ENCODE data around the gene SYNE1. TPM values are rescaled to one million over a fixed set of nuclear protein-coding genes. Genes with fewer than 3 reads are reported as not detected.

SYNE1 gene
- total RNA-seq, 1 experiment from 2014 or later, result 6.5 TPM

DNA sequence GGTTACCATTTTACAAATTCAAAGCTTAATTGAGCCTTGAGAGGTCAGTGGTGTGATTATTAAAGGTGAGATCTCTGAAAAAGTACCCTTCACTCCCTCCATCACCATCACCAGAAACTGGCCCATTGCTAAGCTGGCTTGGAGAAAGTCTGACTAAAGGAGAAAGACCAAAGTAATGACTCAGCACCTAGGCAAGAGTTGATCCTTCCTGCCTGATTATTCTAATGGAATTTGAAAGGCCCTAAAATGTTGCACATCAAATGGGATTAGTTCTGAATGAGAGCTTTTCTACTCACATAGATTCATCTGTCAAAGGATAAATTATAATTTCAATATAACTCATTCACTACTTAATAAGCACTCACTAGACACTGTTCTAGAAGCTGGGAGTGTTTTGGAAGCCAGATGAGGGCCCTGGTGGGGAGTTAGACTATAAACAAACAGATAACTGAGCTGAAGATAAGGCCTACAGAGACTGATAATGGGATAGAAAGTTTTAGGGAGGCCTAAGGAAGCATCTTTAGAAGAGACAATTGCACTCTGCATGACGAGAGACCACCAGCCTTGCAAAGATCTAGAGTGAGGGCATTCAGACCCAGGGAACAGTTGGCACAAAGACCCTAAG is 366.7 kb downstream of the SYNE1 start (continued):
- TF ChIP-seq, protein P1, sequence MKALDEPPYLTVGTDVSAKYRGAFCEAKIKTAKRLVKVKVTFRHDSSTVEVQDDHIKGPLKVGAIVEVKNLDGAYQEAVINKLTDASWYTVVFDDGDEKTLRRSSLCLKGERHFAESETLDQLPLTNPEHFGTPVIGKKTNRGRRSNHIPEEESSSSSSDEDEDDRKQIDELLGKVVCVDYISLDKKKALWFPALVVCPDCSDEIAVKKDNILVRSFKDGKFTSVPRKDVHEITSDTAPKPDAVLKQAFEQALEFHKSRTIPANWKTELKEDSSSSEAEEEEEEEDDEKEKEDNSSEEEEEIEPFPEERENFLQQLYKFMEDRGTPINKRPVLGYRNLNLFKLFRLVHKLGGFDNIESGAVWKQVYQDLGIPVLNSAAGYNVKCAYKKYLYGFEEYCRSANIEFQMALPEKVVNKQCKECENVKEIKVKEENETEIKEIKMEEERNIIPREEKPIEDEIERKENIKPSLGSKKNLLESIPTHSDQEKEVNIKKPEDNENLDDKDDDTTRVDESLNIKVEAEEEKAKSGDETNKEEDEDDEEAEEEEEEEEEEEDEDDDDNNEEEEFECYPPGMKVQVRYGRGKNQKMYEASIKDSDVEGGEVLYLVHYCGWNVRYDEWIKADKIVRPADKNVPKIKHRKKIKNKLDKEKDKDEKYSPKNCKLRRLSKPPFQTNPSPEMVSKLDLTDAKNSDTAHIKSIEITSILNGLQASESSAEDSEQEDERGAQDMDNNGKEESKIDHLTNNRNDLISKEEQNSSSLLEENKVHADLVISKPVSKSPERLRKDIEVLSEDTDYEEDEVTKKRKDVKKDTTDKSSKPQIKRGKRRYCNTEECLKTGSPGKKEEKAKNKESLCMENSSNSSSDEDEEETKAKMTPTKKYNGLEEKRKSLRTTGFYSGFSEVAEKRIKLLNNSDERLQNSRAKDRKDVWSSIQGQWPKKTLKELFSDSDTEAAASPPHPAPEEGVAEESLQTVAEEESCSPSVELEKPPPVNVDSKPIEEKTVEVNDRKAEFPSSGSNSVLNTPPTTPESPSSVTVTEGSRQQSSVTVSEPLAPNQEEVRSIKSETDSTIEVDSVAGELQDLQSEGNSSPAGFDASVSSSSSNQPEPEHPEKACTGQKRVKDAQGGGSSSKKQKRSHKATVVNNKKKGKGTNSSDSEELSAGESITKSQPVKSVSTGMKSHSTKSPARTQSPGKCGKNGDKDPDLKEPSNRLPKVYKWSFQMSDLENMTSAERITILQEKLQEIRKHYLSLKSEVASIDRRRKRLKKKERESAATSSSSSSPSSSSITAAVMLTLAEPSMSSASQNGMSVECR (CRISPR knock-in tag; IDR thresholded peaks at IDR 0.05; ENCODE audit: borderline replicate concordance), result no peak
- TF ChIP-seq, protein P2, sequence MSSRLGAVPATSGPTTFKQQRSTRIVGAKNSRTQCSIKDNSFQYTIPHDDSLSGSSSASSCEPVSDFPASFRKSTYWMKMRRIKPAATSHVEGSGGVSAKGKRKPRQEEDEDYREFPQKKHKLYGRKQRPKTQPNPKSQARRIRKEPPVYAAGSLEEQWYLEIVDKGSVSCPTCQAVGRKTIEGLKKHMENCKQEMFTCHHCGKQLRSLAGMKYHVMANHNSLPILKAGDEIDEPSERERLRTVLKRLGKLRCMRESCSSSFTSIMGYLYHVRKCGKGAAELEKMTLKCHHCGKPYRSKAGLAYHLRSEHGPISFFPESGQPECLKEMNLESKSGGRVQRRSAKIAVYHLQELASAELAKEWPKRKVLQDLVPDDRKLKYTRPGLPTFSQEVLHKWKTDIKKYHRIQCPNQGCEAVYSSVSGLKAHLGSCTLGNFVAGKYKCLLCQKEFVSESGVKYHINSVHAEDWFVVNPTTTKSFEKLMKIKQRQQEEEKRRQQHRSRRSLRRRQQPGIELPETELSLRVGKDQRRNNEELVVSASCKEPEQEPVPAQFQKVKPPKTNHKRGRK (CRISPR knock-in tag; IDR thresholded peaks at IDR 0.05; ENCODE audit: borderline replicate concordance), result no peak

DNA sequence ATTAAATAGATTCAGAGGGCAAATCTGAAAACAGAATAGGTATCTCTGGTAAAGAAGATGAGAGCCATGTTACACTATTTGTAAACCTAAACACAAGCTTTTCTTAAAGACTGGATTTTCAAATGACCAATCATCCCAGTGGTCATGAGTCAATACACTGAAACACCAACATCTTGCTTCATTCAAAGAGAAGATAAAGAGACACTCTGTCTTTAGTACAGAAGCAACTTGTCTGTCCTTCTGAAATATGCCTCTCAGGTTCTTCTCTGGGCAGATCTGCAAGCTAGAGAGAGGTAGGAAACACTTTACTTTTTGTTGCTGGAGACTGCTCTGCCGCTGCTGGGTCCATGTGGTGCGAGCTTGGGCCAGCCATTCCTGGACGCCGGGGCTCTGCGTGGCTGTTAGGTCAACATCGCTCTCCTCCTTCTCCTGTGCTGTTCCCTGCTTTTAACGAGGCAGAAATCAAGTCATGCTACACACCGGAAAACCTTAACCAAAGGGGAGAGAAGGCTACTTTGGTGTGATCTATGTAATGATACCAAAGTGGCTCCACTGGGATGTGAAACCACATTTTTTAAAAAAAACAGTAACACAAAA is 368.2 kb downstream of the SYNE1 start:
- no peaks in the 10 kb centered on the region for H3K27me3 Mint-ChIP-seq (ENCODE audit: low read depth)
- no peaks in the 10 kb centered on the region for H3K9me3 Mint-ChIP-seq
- DNase-seq (ENCODE audit: low spot score) (no peak), ATAC-seq (no peak)
- peaks cover 42% of the 10 kb centered on the region for H3K4me1 Mint-ChIP-seq
- TF ChIP-seq EMX1 (CRISPR knock-in tag; IDR thresholded peaks at IDR 0.05), result no peak
- TF ChIP-seq, protein P3, sequence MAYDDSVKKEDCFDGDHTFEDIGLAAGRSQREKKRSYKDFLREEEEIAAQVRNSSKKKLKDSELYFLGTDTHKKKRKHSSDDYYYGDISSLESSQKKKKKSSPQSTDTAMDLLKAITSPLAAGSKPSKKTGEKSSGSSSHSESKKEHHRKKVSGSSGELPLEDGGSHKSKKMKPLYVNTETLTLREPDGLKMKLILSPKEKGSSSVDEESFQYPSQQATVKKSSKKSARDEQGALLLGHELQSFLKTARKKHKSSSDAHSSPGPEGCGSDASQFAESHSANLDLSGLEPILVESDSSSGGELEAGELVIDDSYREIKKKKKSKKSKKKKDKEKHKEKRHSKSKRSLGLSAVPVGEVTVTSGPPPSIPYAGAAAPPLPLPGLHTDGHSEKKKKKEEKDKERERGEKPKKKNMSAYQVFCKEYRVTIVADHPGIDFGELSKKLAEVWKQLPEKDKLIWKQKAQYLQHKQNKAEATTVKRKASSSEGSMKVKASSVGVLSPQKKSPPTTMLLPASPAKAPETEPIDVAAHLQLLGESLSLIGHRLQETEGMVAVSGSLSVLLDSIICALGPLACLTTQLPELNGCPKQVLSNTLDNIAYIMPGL (CRISPR knock-in tag; IDR thresholded peaks at IDR 0.05), result no peak
- no peak for TF ChIP-seq ELF4 (CRISPR knock-in tag; IDR thresholded peaks at IDR 0.05; ENCODE audit: low read depth)
- TF ChIP-seq, protein P4, sequence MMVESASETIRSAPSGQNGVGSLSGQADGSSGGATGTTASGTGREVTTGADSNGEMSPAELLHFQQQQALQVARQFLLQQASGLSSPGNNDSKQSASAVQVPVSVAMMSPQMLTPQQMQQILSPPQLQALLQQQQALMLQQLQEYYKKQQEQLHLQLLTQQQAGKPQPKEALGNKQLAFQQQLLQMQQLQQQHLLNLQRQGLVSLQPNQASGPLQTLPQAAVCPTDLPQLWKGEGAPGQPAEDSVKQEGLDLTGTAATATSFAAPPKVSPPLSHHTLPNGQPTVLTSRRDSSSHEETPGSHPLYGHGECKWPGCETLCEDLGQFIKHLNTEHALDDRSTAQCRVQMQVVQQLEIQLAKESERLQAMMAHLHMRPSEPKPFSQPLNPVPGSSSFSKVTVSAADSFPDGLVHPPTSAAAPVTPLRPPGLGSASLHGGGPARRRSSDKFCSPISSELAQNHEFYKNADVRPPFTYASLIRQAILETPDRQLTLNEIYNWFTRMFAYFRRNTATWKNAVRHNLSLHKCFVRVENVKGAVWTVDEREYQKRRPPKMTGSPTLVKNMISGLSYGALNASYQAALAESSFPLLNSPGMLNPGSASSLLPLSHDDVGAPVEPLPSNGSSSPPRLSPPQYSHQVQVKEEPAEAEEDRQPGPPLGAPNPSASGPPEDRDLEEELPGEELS (CRISPR knock-in tag; IDR thresholded peaks at IDR 0.05), result no peak
- H3K27ac Mint-ChIP-seq, result no peak overlapping the region
- POLR2A ChIA-PET, result no interaction called here
- CTCF ChIA-PET, result no interaction called here
- peaks cover 5% of the 10 kb centered on the region; the same call in 1 of the 2 replicates for H3K36me3 Mint-ChIP-seq
- H3K4me3 Mint-ChIP-seq, result no peak overlapping the region

DNA sequence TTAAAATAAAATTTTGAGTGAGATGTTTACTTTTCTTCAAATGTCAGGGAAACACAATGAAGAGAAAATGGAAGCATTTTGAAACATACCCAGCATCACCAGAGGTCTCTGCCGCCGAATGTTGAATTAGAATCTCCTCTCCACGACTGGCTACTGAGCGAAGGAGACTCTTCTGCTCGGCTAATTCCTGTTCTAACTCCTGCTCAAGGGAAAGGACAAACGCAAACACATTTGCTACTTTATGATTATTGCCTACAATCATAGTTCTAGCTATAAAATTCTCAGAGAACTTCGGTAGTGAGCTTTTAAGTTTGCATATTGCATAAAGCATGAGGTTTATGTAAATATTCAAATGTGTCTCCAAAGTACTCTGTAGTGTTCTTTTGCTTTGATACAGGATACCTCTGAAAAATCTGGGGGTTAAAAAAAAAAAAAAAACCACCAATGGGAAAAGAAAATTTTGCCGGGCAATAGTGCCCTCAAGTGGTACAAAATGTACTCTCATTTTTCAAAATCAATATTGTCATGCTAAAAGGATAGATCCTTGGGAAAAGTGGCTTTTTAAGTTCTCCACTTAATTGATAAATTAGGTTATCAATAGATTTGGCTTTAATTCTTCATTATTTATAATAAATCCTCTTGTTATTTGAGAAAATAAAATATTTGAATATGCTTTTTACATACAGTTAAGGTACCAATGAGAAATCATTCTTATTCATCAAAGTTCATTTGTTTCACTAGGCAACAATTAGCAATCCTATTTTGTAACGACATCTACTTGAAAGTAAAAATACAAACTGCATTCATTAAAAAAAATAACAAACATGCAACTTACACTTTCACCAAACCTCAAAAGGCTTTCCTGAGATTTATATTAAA is 369.0 kb downstream of the SYNE1 start:
- ChIA-PET POLR2A (interaction anchor here (0.7 kb wide), 1 partner anchor 510 kb away, joined by 3 read pairs; no protein-coding TSS in a partner anchor), CTCF (interaction anchor here (0.7 kb wide), 1 partner anchor 28 kb away, joined by 3 read pairs; no protein-coding TSS in a partner anchor)
- peaks cover 5% of the 10 kb centered on the region for H3K9me3 Mint-ChIP-seq
- H3K4me3 Mint-ChIP-seq, result peak overlapping the region; percentile 41
- H3K36me3 Mint-ChIP-seq, result peaks cover 11% of the 10 kb centered on the region
- H3K27ac Mint-ChIP-seq, result no peak overlapping the region
- peaks cover 38% of the 10 kb centered on the region for H3K4me1 Mint-ChIP-seq
- TF ChIP-seq, protein P5, sequence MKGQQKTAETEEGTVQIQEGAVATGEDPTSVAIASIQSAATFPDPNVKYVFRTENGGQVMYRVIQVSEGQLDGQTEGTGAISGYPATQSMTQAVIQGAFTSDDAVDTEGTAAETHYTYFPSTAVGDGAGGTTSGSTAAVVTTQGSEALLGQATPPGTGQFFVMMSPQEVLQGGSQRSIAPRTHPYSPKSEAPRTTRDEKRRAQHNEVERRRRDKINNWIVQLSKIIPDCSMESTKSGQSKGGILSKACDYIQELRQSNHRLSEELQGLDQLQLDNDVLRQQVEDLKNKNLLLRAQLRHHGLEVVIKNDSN (CRISPR knock-in tag; IDR thresholded peaks at IDR 0.05), result no peak
- no peak for TF ChIP-seq CBFB (CRISPR knock-in tag; IDR thresholded peaks at IDR 0.05; ENCODE audit: low read depth)
- TF ChIP-seq, protein P6, sequence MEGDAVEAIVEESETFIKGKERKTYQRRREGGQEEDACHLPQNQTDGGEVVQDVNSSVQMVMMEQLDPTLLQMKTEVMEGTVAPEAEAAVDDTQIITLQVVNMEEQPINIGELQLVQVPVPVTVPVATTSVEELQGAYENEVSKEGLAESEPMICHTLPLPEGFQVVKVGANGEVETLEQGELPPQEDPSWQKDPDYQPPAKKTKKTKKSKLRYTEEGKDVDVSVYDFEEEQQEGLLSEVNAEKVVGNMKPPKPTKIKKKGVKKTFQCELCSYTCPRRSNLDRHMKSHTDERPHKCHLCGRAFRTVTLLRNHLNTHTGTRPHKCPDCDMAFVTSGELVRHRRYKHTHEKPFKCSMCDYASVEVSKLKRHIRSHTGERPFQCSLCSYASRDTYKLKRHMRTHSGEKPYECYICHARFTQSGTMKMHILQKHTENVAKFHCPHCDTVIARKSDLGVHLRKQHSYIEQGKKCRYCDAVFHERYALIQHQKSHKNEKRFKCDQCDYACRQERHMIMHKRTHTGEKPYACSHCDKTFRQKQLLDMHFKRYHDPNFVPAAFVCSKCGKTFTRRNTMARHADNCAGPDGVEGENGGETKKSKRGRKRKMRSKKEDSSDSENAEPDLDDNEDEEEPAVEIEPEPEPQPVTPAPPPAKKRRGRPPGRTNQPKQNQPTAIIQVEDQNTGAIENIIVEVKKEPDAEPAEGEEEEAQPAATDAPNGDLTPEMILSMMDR (IDR thresholded peaks at IDR 0.05), result 0 out of 2 replicates have a peak, but pooled peaks have one; percentile 27
- DNase-seq (ENCODE audit: low spot score), result no peak
- H3K27me3 Mint-ChIP-seq (ENCODE audit: low read depth), result no peaks in the 10 kb centered on the region
- peak; percentile 79 for ATAC-seq

Data from WTC11 (cell line).